ELR (cell line): ENCODE measurements around the gene ZGPAT.
"Not testable (repeated sequence)": the region's sequence is repeated elsewhere in the genome, so short reads cannot be mapped to it uniquely, and the experiment has no call there.

Source experiments
- DNase-seq: peaks from one replicate; pipeline ENCODE4 v3.0.0-alpha.2; 2015; ENCODE audit warnings: low read depth

The ZGPAT gene, protein sequence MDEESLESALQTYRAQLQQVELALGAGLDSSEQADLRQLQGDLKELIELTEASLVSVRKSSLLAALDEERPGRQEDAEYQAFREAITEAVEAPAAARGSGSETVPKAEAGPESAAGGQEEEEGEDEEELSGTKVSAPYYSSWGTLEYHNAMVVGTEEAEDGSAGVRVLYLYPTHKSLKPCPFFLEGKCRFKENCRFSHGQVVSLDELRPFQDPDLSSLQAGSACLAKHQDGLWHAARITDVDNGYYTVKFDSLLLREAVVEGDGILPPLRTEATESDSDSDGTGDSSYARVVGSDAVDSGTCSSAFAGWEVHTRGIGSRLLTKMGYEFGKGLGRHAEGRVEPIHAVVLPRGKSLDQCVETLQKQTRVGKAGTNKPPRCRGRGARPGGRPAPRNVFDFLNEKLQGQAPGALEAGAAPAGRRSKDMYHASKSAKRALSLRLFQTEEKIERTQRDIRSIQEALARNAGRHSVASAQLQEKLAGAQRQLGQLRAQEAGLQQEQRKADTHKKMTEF

DNA sequence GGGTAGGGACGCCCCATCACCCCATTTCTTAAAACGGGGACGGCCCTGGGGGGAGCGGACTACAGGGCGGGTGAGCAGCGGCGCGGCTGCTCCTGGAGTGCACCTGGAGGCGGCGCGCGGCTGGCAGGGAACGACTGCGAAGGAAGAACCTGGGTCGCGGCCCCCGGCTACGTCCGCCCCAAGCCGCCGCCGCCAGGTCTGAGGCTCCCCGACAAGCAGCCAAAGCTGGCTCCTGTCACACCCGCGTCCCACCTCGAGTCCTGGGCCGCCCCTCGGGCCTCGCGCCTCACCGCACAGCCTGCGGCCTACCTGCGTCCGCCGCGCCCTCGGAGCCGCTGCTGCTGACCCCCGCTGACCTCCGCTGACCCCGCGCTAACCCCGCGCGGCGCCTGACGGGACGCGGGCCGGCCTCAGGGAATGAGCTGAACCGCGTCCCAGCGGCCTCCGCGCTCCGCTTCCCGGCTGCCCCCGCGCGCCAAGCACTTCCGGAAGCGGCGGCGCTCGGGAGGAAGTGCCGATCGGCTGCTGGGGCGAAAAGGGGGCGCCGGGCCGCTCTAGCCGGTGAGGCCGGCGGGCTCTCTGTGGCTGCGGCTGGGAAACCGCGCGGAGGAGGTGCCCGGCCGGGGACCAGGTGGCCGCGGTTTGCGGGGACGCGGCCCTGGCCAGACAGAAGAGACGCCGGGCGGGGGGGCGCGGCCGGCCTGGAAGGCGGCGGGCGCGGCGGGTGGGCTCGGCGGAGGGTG is at the start of gene ZGPAT, which contains the start of gene ARFRP1:
Gene ZGPAT, plus strand, starts transcription at position 482 of the 743 bp plus-strand sequence. CDS start 542 bp downstream, outside the sequence.
Gene ARFRP1, minus strand, starts transcription at position 419 of the 743 bp plus-strand sequence. CDS start 885 bp downstream, outside the sequence.
- peak; percentile 88 for DNase-seq

DNA sequence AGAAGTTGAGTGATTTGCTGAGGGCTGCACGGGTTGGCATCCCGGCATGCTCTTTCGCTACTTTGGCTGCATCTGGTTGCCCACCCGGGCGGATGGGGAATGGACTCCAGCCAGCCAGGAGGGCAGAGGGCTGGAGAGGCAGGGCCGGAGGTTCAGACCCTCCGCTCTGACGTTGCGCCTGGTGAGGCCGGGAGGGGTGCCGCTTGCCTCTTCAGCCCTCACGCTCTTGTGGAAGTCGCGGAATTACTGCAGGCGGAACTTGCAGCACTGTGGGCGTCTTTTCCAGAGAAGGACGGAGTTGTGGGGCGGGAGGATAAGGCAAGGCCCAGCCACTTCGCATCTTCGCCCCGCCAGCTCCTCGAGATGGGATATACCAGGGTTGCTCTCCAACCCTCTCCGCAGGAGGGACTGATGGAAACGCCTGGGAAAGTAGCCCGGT is 49.1 kb upstream of the ZGPAT start:
- DNase-seq: peak; percentile 56

DNA sequence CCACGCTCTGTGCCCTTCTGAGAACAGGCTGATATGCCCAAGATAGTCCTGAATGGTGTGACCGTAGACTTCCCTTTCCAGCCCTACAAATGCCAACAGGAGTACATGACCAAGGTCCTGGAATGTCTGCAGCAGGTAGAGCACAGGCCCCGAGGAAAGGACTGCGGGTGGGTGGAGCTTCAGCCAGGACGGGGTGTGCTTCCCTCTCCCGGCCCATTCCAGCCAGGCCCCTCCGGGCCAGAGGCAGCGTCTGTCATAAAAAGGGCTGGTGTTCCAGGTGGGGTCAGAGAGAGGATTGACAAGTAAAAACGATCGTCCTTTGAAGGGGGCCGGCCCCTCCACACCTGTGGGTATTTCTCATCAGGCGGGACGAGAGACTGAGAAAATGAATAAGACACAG is 48.5 kb upstream of the ZGPAT start:
- no peak for DNase-seq

DNA sequence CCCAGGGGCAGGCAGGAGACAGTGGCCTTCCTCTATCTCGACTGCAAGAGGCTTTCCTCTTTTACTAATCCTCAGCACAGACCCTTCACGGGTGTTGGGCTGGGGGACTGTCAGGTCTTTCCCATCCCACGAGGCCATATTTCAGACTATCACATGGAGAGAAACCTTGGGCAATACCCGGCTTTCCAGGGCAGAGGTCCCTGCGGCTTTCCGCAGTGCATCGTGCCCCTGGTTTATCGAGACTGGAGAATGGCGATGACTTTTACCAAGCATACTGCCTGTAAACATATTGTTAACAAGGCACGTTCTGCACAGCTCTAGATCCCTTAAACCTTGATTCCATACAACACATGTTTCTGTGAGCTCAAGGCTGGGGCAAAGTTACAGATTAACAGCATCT is 47.7 kb upstream of the ZGPAT start:
- not testable (repeated sequence) for DNase-seq

DNA sequence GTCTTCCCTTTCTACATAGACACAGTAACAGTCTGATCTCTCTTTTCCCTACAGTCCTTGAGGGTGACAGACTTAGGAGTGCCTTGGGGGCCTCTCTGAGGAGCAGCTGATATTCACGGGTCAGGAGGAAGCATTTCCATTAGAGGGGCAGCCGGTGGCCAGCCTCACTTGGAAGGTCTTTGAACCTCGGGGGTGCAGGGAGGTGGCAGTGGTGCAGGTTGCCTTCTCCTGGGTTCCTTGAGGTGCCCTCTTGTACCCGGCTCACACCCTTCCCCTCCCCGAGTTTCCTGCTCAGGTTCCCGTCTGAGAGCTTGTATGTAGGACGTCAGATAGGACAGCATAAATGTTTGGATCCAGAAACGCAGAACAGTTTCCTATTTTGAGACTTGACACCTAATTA is 47.2 kb upstream of the ZGPAT start:
- DNase-seq: no peak

GRCh38 chr20:63661108-63661507 is 46.7 kb upstream of the ZGPAT start:
- no peak for DNase-seq

GRCh38 chr20:63661959-63662812 is 45.7 kb upstream of the ZGPAT start:
- no peak for DNase-seq

- no peak for DNase-seq
Observed at GRCh38 chr20:63662813-63663189, 45.0 kb upstream of the ZGPAT start.

DNA sequence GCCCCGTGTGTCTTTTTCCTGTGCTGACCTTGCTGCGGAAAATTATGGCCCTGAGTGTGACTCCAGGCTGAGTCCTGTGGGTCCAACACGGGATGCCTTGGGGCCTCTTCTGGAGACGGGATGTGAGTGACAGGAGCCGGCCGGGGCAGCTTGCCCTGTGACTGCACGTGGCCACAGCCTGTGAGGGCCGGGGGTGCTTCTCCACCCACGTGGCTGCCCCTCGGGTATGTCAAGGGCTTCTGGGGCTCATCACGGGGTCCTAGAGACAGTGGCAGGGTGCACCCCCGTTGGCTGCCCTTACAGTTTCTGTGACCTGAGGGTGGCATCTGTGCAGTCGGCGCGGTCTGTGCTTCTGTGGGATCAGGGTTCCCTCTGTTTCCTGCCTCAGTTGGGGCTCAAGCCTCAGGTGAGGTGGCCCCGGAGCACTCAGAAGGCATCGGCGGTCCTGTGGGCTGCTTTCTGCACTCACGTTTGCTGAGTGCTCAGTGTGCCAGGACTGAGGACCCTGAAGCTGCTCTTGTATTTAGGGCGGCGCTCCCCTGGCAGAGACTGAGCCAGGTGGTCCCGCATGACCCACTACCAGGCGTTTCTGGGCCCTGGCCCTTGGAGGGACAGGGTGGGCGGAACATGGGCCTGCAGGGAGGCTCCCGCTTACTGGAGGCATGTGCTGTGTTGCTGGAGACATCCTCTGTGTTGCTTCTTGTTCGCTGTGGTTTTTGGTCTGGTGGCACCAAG is 44.3 kb upstream of the ZGPAT start:
- DNase-seq: no peak

DNA sequence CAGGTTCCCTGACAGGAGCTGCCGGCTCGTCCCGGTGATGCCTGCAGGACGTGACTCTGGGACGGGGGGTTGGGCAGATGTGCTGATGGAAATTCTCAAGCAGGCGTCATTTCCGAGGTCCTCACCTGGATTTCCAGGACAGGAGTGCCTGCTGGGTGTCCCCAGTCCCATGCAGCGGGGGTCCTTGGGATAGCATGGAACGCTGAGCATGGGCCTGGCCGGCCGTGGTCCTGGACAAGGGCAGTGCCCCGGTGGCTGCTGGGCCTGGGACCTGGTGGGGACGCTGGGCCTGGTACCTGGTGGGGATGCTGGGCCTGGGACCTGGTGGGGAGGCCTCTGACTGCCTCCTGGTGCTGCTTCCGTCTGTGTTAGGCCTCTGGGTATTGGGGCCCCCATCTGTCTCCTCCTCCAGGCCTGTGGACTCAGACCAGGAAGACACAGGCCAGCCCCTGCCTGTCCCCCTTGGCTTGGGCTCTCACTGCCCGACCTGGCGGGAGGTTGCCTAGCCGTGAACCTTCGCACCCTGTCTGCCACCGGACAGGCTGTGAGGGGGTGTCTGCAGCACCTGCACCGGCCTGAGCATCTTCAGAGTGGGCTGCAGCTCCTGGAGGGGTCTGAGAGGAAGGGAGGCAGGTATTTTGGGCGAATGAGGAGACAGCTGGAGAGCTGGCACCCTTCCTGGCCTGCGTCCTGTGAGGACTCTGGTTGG is 43.5 kb upstream of the ZGPAT start:
- DNase-seq: no peak

- DNase-seq: no peak
Observed at GRCh38 chr20:63664861-63665594, 42.8 kb upstream of the ZGPAT start.

DNA sequence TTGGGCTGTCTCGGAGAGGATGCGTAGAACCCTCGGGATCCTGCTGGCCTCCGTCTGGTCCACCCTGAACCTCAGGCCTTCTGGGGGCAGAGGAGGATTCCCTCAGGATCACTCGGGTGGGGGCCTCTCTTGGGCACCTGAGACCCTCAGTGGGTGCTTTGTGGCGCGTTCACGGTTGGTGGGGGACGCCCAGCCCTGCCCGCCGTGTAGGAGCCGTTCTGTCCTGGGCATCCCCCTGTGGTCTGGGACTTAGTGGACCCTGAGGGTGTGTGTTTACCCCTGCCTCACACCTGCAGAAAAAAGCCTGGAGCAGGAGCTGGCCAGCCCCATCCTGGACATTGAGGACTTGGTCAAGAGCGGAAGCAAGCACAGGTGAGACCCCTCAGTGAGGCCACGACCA is 42.1 kb upstream of the ZGPAT start:
- no peak for DNase-seq

- DNase-seq: no peak
Observed at GRCh38 chr20:63667858-63668257, 40.0 kb upstream of the ZGPAT start.

DNA sequence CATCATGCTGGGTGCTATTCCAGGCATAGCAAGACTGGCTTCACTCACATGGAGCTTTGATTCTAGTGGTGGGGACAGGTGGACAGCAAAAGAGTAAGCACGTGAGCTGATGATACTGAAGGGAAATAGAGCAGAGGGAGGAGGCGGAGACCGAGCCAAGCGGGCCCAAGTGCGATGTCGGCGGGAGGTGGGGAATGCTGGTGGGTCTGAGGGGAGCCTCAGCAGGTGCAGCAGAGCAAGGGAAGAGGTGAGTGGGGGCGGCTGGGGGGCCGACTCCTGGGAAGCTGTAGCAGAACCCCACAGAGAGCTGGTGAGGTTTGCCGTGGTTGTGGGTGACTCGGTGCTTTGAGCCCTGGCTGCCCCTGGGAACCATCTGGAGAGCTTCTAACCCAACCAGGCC is 39.5 kb upstream of the ZGPAT start:
- DNase-seq: no peak

- not testable (repeated sequence) for DNase-seq
Observed at GRCh38 chr20:63671695-63672094, 36.1 kb upstream of the ZGPAT start.

DNA sequence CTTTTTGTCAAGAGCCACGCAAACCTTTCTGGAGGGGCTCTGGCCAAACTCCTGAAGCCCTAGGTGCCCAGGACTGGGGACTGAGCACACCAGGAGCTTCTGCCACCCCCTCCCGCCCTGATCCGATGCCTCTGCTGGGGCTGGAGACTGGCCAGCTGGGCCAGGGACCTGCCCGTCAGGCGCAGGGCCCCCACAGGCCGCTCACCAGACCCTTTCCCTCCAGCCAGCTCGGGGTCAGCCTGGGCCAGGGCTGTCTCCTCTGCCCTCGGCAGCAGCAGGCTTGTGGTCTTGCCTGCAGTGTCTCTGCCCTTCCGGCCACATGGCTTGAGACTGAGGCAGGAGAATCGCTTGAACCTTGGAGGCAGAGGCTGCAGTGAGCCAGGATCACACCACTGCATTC is 35.2 kb upstream of the ZGPAT start:
- DNase-seq: no peak

- DNase-seq: no peak
Observed at GRCh38 chr20:63673951-63674350, 33.9 kb upstream of the ZGPAT start.

GRCh38 chr20:63675681-63676368 is 32.0 kb upstream of the ZGPAT start:
- no peak for DNase-seq

DNA sequence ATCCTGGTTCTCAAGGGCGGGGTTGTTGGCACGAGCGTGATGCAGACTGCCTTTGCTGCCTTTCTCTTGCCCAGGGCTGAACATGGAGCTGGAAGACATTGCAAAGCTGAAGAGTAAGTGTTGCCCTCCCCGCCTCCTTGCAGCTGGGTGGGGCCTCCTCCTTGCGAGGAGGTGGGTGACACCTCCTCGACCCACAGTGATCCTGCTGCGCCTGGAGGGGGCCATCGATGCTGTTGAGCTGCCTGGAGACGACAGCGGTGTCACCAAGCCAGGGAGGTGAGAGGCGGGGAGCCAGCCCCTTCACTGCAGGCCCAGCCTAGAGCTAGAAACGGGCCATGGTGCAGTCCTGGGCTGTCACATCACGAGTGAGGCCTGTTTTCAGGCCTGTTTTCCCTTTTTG is 29.8 kb upstream of the ZGPAT start:
- DNase-seq: no peak
